Heart left ventricle (tissue), 13 donors: ENCODE data around the gene RAB1A.

ENCODE experiments used
- POLR2A ChIP-seq, 2 donors: fragments of 450-650 bp; IDR thresholded peaks; one replicate each; pipeline ENCODE4 v1.6.1; 2017; ENCODE audit warnings: antibody characterized with exemption in 2 of 2, mild to moderate bottlenecking in 2 of 2, moderate library complexity in 2 of 2
- TF ChIP-seq, protein P1 (sequence below), 12 donors: fragments of 200-600 bp; sonication (generic) in 4 of 12; IDR thresholded peaks; one replicate each; pipeline versions ENCODE4 v1.5.0 to v1.8.0; 2018 to 2022; ENCODE audit warnings: antibody characterized with exemption in 12 of 12, mild to moderate bottlenecking in 5 of 12
- donor health status: ischemic (EF 13 %, LVEDD 7.1; RV severe dilation, severe dysfunction).
- donor health status: DM: no; HTN: yes; CAD: no.
- donor health status: DM: no; HTN: no; CAD: no.
- donor health status: ischemic (EF 25% LVEDD 6.9; RV normal size, moderate dysfunction).
- donor health status: ischemic (EF 25% LVEDD 5.7; RV mildly dilated, moderate dysfunction).
- donor health status: ischemic (EF 35%, LVEDD 5.7; RV mildly dilated, moderate dysfunction).
- donor health status: nonischemic (EF 11% LVEDD 7.7; RV severe dilation, severe dysfunction).
- donor health status: DM: yes; HTN: yes; CAD: no.
- donor health status: PGD.
- donor health status: ischemic (EF 29% LVEDD 5.4; RV normal size, mild dysfunction).
- donor health status: nonischemic (EF 23%, LVEDD 6.1; RV moderate dilation, normal function).

DNA sequence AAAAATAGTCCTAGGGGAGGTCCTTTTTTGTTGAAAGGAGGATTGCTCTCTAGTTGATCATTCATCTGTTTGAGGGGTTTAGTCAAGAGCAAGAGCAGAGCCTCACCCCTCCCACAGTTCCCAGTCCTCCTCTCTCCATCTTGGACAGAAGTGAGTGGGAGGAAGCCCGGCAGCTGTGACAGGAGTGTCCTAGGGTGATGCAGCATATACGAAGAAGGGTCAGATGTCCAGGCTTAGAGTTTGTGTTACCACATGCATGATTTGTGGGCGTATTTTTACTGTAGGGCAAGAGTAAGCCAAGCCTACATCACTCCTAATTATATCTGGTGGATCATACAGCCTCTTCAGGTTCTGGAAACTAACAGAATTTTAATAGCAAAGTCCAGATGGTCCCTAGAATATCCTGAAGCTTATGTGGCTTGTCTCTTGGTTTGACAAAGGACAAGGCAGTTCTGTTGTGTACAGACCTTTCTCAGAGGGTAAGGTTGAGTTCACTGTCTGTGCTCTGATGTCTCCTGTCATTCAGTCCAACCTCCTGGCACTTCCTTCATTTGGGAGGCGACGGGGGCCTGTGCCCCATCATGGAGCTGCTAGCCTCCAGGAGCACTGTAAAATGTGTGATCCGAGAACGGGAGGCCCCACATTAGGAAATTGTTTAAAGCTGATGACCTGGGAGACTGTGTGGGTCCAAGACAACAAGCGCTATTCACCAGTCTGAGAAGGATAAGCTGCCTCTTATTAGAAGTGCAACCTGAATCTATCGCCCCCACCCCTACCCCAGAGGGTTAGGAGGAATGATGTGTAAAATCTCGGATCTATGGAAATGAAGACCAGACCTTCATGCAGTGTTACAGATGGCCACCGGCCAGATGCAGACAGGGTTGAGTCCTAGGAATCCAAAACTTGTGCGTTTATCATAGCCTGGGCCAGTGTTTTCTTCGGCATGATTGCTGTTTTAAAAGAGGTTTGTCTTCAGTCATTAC, 66.8 kb downstream of the RAB1A start:
- TF ChIP-seq, protein P1, sequence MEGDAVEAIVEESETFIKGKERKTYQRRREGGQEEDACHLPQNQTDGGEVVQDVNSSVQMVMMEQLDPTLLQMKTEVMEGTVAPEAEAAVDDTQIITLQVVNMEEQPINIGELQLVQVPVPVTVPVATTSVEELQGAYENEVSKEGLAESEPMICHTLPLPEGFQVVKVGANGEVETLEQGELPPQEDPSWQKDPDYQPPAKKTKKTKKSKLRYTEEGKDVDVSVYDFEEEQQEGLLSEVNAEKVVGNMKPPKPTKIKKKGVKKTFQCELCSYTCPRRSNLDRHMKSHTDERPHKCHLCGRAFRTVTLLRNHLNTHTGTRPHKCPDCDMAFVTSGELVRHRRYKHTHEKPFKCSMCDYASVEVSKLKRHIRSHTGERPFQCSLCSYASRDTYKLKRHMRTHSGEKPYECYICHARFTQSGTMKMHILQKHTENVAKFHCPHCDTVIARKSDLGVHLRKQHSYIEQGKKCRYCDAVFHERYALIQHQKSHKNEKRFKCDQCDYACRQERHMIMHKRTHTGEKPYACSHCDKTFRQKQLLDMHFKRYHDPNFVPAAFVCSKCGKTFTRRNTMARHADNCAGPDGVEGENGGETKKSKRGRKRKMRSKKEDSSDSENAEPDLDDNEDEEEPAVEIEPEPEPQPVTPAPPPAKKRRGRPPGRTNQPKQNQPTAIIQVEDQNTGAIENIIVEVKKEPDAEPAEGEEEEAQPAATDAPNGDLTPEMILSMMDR (IDR thresholded peaks at IDR 0.05): no peak
- no peak for TF ChIP-seq POLR2A (IDR thresholded peaks at IDR 0.05)
